Keratinocyte (primary cell): Measurements from ENCODE around the gene KLK7.

Source experiments
- CTCF ChIP-seq, 3 experiments: IDR thresholded peaks in 1 of 3; conservative IDR thresholded peaks in 1 of 3; optimal IDR thresholded peaks in 1 of 3; 2 replicates in 2 of 3; 3 replicates in 1 of 3; pipeline versions ENCODE3 to v1.5.1; 2011; ENCODE audit warnings: low read length in 3 of 3, mild to moderate bottlenecking in 3 of 3, moderate library complexity in 2 of 3, control low read depth in 1 of 3, inconsistent platforms in 1 of 3; ENCODE audit not compliant: insufficient read depth in 2 of 3; ENCODE audit errors: extremely low read depth in 1 of 3
- EZH2 ChIP-seq: IDR thresholded peaks from one replicate; pipeline ENCODE4 v1.6.1; 2012; ENCODE audit warnings: inconsistent platforms, mild to moderate bottlenecking, low read length, moderate library complexity

- TF ChIP-seq CTCF (optimal IDR thresholded peaks at IDR 0.05 in 1 of 3, IDR thresholded peaks at IDR 0.05 in 1 of 3, conservative IDR thresholded peaks at IDR 0.05 in 1 of 3; ENCODE audit: extremely low read depth in 1 of 3, insufficient read depth in 2 of 3, low read length in 3 of 3) (no peak), EZH2 (no peak)
Observed at GRCh38 chr19:50957587-50957986, 26.1 kb downstream of the KLK7 start.
